ENCODE measurements around the gene NCOR1. TPM values are rescaled to one million over a fixed set of nuclear protein-coding genes. Genes with fewer than 3 reads are reported as not detected.

NCOR1 gene
- polyA plus RNA-seq, 1 experiment = 127 TPM

- POLR2A ChIA-PET = no interaction called here
- H3K27me3 ChIP-seq (ENCODE audit: control insufficient read depth, insufficient read depth, low read length) = no peaks in the 10 kb centered on the region
- H3K4me3 ChIP-seq (ENCODE audit: low read depth, low read length) = no peak overlapping the region
- H3K27ac ChIP-seq (ENCODE audit: low read depth, low read length) = no peak overlapping the region
- H3K9me3 ChIP-seq (ENCODE audit: control insufficient read depth, insufficient read depth, low read length) = no peaks in the 10 kb centered on the region
- DNase-seq (ENCODE audit: low read depth, low spot score) = no peak
- CTCF ChIA-PET = no interaction called here
- TF ChIP-seq, protein P1, sequence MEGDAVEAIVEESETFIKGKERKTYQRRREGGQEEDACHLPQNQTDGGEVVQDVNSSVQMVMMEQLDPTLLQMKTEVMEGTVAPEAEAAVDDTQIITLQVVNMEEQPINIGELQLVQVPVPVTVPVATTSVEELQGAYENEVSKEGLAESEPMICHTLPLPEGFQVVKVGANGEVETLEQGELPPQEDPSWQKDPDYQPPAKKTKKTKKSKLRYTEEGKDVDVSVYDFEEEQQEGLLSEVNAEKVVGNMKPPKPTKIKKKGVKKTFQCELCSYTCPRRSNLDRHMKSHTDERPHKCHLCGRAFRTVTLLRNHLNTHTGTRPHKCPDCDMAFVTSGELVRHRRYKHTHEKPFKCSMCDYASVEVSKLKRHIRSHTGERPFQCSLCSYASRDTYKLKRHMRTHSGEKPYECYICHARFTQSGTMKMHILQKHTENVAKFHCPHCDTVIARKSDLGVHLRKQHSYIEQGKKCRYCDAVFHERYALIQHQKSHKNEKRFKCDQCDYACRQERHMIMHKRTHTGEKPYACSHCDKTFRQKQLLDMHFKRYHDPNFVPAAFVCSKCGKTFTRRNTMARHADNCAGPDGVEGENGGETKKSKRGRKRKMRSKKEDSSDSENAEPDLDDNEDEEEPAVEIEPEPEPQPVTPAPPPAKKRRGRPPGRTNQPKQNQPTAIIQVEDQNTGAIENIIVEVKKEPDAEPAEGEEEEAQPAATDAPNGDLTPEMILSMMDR (IDR thresholded peaks at IDR 0.05; ENCODE audit: low read depth, low read length) = no peak
These were observed 179.1 kb downstream of the NCOR1 start for GRCh38 chr17:16036261-16036660.

DNA sequence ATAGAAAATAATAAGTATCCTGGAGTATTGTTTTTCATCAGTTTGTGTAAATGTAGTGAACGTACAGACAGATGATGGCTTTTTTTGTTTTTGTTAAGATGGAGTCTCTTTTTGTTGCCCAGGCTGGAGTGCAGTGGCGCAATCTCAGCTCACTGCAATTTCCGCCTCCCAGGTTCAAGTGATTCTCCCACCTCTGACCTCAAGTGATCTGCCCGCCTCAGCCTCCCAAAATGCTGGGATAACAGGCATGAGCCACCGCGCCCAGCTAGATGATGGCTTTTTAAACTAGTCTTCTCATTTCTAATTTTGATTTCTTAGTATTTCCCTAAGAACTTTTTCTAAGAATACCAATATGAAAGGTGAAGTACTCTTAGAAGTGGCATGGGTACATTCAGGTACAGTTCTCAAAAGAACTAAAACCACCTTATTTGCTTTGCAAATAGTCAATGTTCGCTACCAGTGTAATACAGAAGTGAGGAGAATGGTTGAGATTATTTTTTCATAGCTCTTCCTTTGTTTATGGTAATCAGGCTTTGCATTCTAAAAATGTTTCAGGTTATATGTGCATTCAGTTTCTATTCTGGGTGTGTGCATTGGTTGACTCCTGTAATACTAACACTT, 181.5 kb downstream of the NCOR1 start:
- ChIA-PET POLR2A (no interaction called here), CTCF (no interaction called here)

GRCh38 chr17:16027708-16028584, 187.4 kb downstream of the NCOR1 start:
- H3K4me3 ChIP-seq (ENCODE audit: low read depth, low read length) = no peak overlapping the region
- ChIA-PET POLR2A (no interaction called here), CTCF (no interaction called here)
- no peaks in the 10 kb centered on the region for H3K27me3 ChIP-seq (ENCODE audit: control insufficient read depth, insufficient read depth, low read length)
- H3K27ac ChIP-seq (ENCODE audit: low read depth, low read length) = peak overlapping the region; percentile 66
- TF ChIP-seq, protein P1 (IDR thresholded peaks at IDR 0.05; ENCODE audit: low read depth, low read length) = no peak; the same call in 1 of the 2 replicates
- peak; percentile 68 for DNase-seq (ENCODE audit: low read depth, low spot score)
- no peaks in the 10 kb centered on the region for H3K9me3 ChIP-seq (ENCODE audit: control insufficient read depth, insufficient read depth, low read length)

More for the DNA sequence above, 181.5 kb downstream of the NCOR1 start:
- no peak for DNase-seq (ENCODE audit: low read depth, low spot score)
- no peak overlapping the region for H3K4me3 ChIP-seq (ENCODE audit: low read depth, low read length)
- no peaks in the 10 kb centered on the region for H3K27me3 ChIP-seq (ENCODE audit: control insufficient read depth, insufficient read depth, low read length)
- H3K27ac ChIP-seq (ENCODE audit: low read depth, low read length) = no peak overlapping the region
- no peaks in the 10 kb centered on the region for H3K9me3 ChIP-seq (ENCODE audit: control insufficient read depth, insufficient read depth, low read length)
- TF ChIP-seq, protein P1 (IDR thresholded peaks at IDR 0.05; ENCODE audit: low read depth, low read length) = no peak

DNA sequence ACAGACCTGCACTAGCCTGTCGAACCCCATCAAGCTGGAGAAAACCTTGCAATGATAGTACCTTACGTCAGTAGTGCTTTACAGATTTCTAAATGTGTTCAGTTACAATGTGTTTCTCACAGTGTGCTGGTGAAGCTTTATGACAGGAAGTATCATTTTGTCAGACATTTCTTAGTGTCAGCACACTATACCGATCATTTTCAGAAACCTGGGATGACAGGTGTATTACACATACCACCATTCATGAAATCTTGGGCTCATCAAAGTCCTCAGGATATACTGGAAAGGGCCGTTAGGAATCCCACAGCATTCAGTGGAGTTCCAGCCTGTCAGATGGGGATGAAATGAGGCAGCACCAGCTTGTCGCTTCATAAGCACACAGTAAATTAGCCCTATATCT, 188.4 kb downstream of the NCOR1 start:
- TF ChIP-seq, protein P1 (IDR thresholded peaks at IDR 0.05; ENCODE audit: low read depth, low read length) = no peak
- no peaks in the 10 kb centered on the region for H3K9me3 ChIP-seq (ENCODE audit: control insufficient read depth, insufficient read depth, low read length)
- no peak for DNase-seq (ENCODE audit: low read depth, low spot score)
- ChIA-PET POLR2A (interaction anchor here (0.6 kb wide), 1 partner anchor 201 kb away, joined by 8 read pairs; no protein-coding TSS in a partner anchor), CTCF (no interaction called here)
- no peaks in the 10 kb centered on the region for H3K27me3 ChIP-seq (ENCODE audit: control insufficient read depth, insufficient read depth, low read length)
- no peak overlapping the region for H3K4me3 ChIP-seq (ENCODE audit: low read depth, low read length)
- H3K27ac ChIP-seq (ENCODE audit: low read depth, low read length) = no peak overlapping the region

GRCh38 chr17:16025202-16025601, 190.1 kb downstream of the NCOR1 start:
- CTCF ChIA-PET = interaction anchor here (1.4 kb wide), 1 partner anchor 11 kb away, joined by 3 read pairs; no protein-coding TSS in a partner anchor
- POLR2A ChIA-PET = no interaction called here

More at GRCh38 chr17:16025202-16025601, 190.1 kb downstream of the NCOR1 start:
- H3K4me3 ChIP-seq (ENCODE audit: low read depth, low read length) = no peak overlapping the region
- no peaks in the 10 kb centered on the region for H3K27me3 ChIP-seq (ENCODE audit: control insufficient read depth, insufficient read depth, low read length)
- no peak for DNase-seq (ENCODE audit: low read depth, low spot score)
- no peak overlapping the region for H3K27ac ChIP-seq (ENCODE audit: low read depth, low read length)
- TF ChIP-seq, protein P1 (IDR thresholded peaks at IDR 0.05; ENCODE audit: low read depth, low read length) = no peak
- no peaks in the 10 kb centered on the region for H3K9me3 ChIP-seq (ENCODE audit: control insufficient read depth, insufficient read depth, low read length)
